B cell (primary cell): ENCODE data around the gene GALNT17. TPM values are rescaled to one million over a fixed set of nuclear protein-coding genes. Genes with fewer than 3 reads are reported as not detected.

ENCODE experiments used
- ATAC-seq: fragments of 200-7000 bp; cut with Tn5 transposase; one replicate; pipeline ENCODE4 v1.10.0; 2021; ENCODE audit warnings: low read depth, mild to moderate bottlenecking, moderate number of reproducible peaks, moderate library complexity
- CTCF ChIA-PET: fragments of 350-600 bp; sonication (Branson Sonifier 250); formaldehyde crosslinking; loops from one replicate; lab custom pipeline; 2021; ENCODE audit warnings: antibody characterized with exemption, inconsistent platforms; lab: Charles Lee
- POLR2A ChIA-PET: fragments of 350-600 bp; sonication (Branson Sonifier 250); formaldehyde crosslinking; loops from one replicate; lab custom pipeline; 2021; ENCODE audit warnings: antibody characterized with exemption; lab: Charles Lee
- DNase-seq: peaks from one replicate; pipeline ENCODE4 v3.0.0; 2013
- H2AFZ ChIP-seq: 2 replicates; pipeline ENCODE4 v1.6.1; 2012; ENCODE audit warnings: mild to moderate bottlenecking, low read depth, low read length; ENCODE audit not compliant: insufficient read depth, poor library complexity, severe bottlenecking
- H3K27ac ChIP-seq, 2 donors: 1 replicate in 1 of 2; 2 replicates in 1 of 2; pipeline ENCODE4 v1.5.1; 2012 to 2013; ENCODE audit warnings: low read length in 2 of 2, mild to moderate bottlenecking in 2 of 2, moderate library complexity in 1 of 2
- H3K27me3 ChIP-seq, 4 experiments: fragments of 200-600 bp in 1 of 4; sonication (generic) in 1 of 4; replicated peaks in 1 of 4; 1 replicate in 2 of 4; 2 replicates in 2 of 4; pipeline versions ENCODE4 v1.6.1 to v1.7.0; 2013 to 2016; ENCODE audit warnings: low read length in 3 of 4, mild to moderate bottlenecking in 2 of 4, mixed read lengths in 1 of 4, moderate library complexity in 1 of 4; ENCODE audit not compliant: insufficient read depth in 4 of 4, control insufficient read depth in 3 of 4; ENCODE audit errors: control extremely low read depth in 1 of 4
- H3K36me3 ChIP-seq, 2 experiments: replicated peaks in 1 of 2; 1 replicate in 1 of 2; 2 replicates in 1 of 2; pipeline versions ENCODE4 v1.6.1 to v1.7.1; 2013; ENCODE audit warnings: low read length in 1 of 2; ENCODE audit not compliant: insufficient read depth in 2 of 2, control insufficient read depth in 1 of 2; ENCODE audit errors: control extremely low read depth in 1 of 2, extremely low read depth in 1 of 2
- H3K4me1 ChIP-seq, 2 donors: fragments of 200-600 bp in 1 of 2; sonication (generic) in 1 of 2; 1 replicate in 1 of 2; 2 replicates in 1 of 2; pipeline versions ENCODE4 v1.5.1 to v1.6.1; 2013 to 2017; ENCODE audit warnings: low read length in 2 of 2; ENCODE audit not compliant: control insufficient read depth in 2 of 2, insufficient read depth in 2 of 2
- H3K4me2 ChIP-seq: replicated peaks from 2 replicates; pipeline ENCODE3; 2012; ENCODE audit warnings: mild to moderate bottlenecking, low read depth, low read length; ENCODE audit not compliant: poor library complexity, severe bottlenecking
- H3K4me3 ChIP-seq, 5 experiments: fragments of 200-600 bp in 1 of 5; sonication (generic) in 1 of 5; 1 replicate in 3 of 5; 2 replicates in 2 of 5; pipeline versions ENCODE4 v1.5.1 to v1.7.0; 2011 to 2016; ENCODE audit warnings: low read length in 4 of 5, mild to moderate bottlenecking in 4 of 5, low read depth in 2 of 5, control low read depth in 1 of 5, moderate library complexity in 1 of 5; ENCODE audit not compliant: insufficient read depth in 1 of 5; ENCODE audit errors: control extremely low read depth in 1 of 5, extremely low read depth in 1 of 5
- H3K79me2 ChIP-seq: fragments of 200-600 bp; sonication (generic); one replicate; pipeline ENCODE4 v1.6.0; 2016; ENCODE audit warnings: low read length; ENCODE audit not compliant: control insufficient read depth, insufficient read depth
- H3K9ac ChIP-seq: fragments of 200-600 bp; sonication (generic); 2 replicates; pipeline ENCODE4 v1.6.1; 2017; ENCODE audit warnings: mild to moderate bottlenecking, low read length, moderate library complexity
- H3K9me3 ChIP-seq, 3 donors: one replicate each; pipeline versions ENCODE4 v1.6.1 to v1.7.1; 2013; ENCODE audit warnings: low read length in 2 of 3; ENCODE audit not compliant: control insufficient read depth in 2 of 3, insufficient read depth in 1 of 3; ENCODE audit errors: control extremely low read depth in 1 of 3
- H4K20me1 ChIP-seq: 2 replicates; pipeline ENCODE4 v1.6.0; 2012; ENCODE audit warnings: mild to moderate bottlenecking, low read length; ENCODE audit not compliant: insufficient read depth, control insufficient read depth, poor library complexity, severe bottlenecking
- H3K27ac Mint-ChIP-seq: one replicate; pipeline ENCODE4 v1.8.0; 2021; ENCODE audit warnings: mixed read lengths
- H3K27me3 Mint-ChIP-seq: one replicate; pipeline ENCODE4 v1.8.0; 2021; ENCODE audit warnings: mixed read lengths
- H3K4me1 Mint-ChIP-seq: one replicate; pipeline ENCODE4 v1.8.0; 2021; ENCODE audit warnings: mixed read lengths
- H3K4me3 Mint-ChIP-seq: one replicate; pipeline ENCODE4 v1.8.0; 2021; ENCODE audit warnings: mixed read lengths
- H3K9me3 Mint-ChIP-seq: one replicate; pipeline ENCODE4 v1.8.0; 2022; ENCODE audit warnings: mixed read lengths; ENCODE audit not compliant: insufficient read depth
- CTCF ChIP-seq: fragments of 200-600 bp; IDR thresholded peaks from one replicate; pipeline ENCODE4 v1.8.0; 2022; ENCODE audit warnings: antibody characterized with exemption, mild to moderate bottlenecking
- EZH2 ChIP-seq: IDR thresholded peaks from 2 replicates; pipeline ENCODE4 v1.6.1; 2012; ENCODE audit warnings: borderline replicate concordance, low read depth, mild to moderate bottlenecking, moderate library complexity, low read length; ENCODE audit not compliant: insufficient read depth, poor library complexity, severe bottlenecking
- WGBS: methylation state at CpG from one replicate; pipeline ENCODE4 v1.1.5; 2013; ENCODE audit warnings: missing lambda C conversion rate; ENCODE audit not compliant: insufficient coverage; 5-methylcytosine and 5-hydroxymethylcytosine counted together
- intact Hi-C: fragments of 100-400 bp; cut with micrococcal nuclease; formaldehyde crosslinking; loops from one replicate; pipeline ENCODE4 v1.10.0; 2022
- polyA plus RNA-seq: library from polyadenylated mRNA; depleted of rRNA; stranded (reverse); fragments of >200 nt; gene quantifications from 2 replicates; pipeline ENCODE4 v1.2.3, GENCODE V29; 2012
- total RNA-seq, 2 donors: library from RNA; stranded (reverse); fragments of 120-200 nt in 1 of 2; gene quantifications; 1 replicate in 1 of 2; 2 replicates in 1 of 2; pipeline versions ENCODE4 v1.2.3 to v1.2.4, GENCODE V29; 2013 to 2022

GALNT17 gene
- total and polyA plus RNA-seq, 2 donors (not counting 1 experiment from before 2014, with no cell fraction given), result not detected

- Mint-ChIP-seq H3K27me3 (no peaks in the 10 kb centered on the region), H3K4me3 (no peak overlapping the region), H3K27ac (no peak overlapping the region), H3K9me3 (peaks cover 10% of the 10 kb centered on the region), H3K4me1 (no peaks in the 10 kb centered on the region)
- Histone ChIP-seq H3K36me3 (no peaks in the 10 kb centered on the region), H3K27ac (no peak overlapping the region), H3K9me3 (peaks cover 0 to 18% (median 0%) of the 10 kb centered on the region in 3 donors), H3K9ac (no peak overlapping the region), H3K4me2 (no peak overlapping the region), H4K20me1 (no peaks in the 10 kb centered on the region), H3K27me3 (no peaks in the 10 kb centered on the region), H3K79me2 (no peaks in the 10 kb centered on the region), H2AFZ (no peak overlapping the region), H3K4me1 (no peaks in the 10 kb centered on the region), H3K4me3 (no peak overlapping the region)
- ChIA-PET POLR2A (no interaction called here), CTCF (no interaction called here)
- WGBS, result 94% methylated on average over 5 of the region's 6 CpGs
- intact Hi-C loops, result no loop called here
- no peak for DNase-seq
- no peak for TF ChIP-seq CTCF
- TF ChIP-seq EZH2, result no peak
- ATAC-seq, result no peak
These were observed 466.6 kb downstream of the GALNT17 start for GRCh38 chr7:71598553-71598952.

- Histone ChIP-seq H3K27ac (no peak overlapping the region), H3K36me3 (no peaks in the 10 kb centered on the region), H3K9me3 (peaks cover 0 to 16% (median 0%) of the 10 kb centered on the region in 3 donors), H3K27me3 (no peaks in the 10 kb centered on the region), H3K4me3 (no peak overlapping the region), H3K79me2 (no peaks in the 10 kb centered on the region), H3K9ac (no peak overlapping the region), H2AFZ (no peak overlapping the region), H3K4me2 (no peak overlapping the region), H4K20me1 (no peaks in the 10 kb centered on the region), H3K4me1 (no peaks in the 10 kb centered on the region)
- DNase-seq (no peak), ATAC-seq (no peak)
- Mint-ChIP-seq H3K27me3 (no peaks in the 10 kb centered on the region), H3K4me1 (no peaks in the 10 kb centered on the region), H3K9me3 (peaks cover 6% of the 10 kb centered on the region), H3K27ac (no peak overlapping the region), H3K4me3 (no peak overlapping the region)
- ChIA-PET CTCF (no interaction called here), POLR2A (no interaction called here)
- 69% methylated on average over 4 of the region's 6 CpGs for WGBS
- TF ChIP-seq CTCF, result no peak
- no peak for TF ChIP-seq EZH2
- intact Hi-C loops, result no loop called here
These were observed 469.9 kb downstream of the GALNT17 start for GRCh38 chr7:71601851-71602250.
